Cardiac fibroblast (primary cell): Measurements from ENCODE around the gene CST9L.

Experiments
- DNase-seq, 2 donors: peaks; one replicate each; pipeline versions ENCODE4 v3.0.0 to v3.0.0-alpha.2; 2010; ENCODE audit warnings: low read depth in 2 of 2
- H3K4me3 ChIP-seq, 2 donors: replicated peaks in 1 of 2; 1 replicate in 1 of 2; 2 replicates in 1 of 2; pipeline ENCODE4 v1.5.1; 2011; ENCODE audit warnings: low read depth in 2 of 2, low read length in 2 of 2, mild to moderate bottlenecking in 2 of 2, moderate library complexity in 1 of 2
- TF ChIP-seq, protein P1 (sequence below): IDR thresholded peaks from one replicate; pipeline ENCODE4 v1.5.1; 2011; ENCODE audit warnings: low read depth, mild to moderate bottlenecking, low read length, inconsistent platforms

The CST9L gene

DNA sequence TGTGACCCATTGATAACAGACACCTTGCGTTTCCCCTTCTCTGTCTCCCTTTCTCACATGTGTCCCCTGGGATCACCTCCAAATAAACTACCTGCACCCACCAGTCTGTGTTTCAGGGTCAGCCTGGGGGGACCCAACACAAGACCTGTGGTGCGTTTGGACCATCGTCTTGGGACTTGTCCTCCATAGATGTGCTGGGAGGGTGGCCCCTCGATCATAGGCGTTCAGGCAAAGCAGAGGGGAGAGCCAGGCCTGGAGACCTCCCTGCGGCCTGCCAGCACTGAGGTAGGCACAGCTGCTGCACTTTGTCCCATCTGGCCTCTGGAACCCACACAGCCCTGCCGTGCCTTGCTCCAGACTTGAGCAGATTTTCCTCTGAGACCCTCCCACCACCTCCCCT lies 19.3 kb upstream of the CST9L start:
- no peak overlapping the region for H3K4me3 ChIP-seq
- DNase-seq = no peak
- TF ChIP-seq, protein P1, sequence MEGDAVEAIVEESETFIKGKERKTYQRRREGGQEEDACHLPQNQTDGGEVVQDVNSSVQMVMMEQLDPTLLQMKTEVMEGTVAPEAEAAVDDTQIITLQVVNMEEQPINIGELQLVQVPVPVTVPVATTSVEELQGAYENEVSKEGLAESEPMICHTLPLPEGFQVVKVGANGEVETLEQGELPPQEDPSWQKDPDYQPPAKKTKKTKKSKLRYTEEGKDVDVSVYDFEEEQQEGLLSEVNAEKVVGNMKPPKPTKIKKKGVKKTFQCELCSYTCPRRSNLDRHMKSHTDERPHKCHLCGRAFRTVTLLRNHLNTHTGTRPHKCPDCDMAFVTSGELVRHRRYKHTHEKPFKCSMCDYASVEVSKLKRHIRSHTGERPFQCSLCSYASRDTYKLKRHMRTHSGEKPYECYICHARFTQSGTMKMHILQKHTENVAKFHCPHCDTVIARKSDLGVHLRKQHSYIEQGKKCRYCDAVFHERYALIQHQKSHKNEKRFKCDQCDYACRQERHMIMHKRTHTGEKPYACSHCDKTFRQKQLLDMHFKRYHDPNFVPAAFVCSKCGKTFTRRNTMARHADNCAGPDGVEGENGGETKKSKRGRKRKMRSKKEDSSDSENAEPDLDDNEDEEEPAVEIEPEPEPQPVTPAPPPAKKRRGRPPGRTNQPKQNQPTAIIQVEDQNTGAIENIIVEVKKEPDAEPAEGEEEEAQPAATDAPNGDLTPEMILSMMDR = no peak

DNA sequence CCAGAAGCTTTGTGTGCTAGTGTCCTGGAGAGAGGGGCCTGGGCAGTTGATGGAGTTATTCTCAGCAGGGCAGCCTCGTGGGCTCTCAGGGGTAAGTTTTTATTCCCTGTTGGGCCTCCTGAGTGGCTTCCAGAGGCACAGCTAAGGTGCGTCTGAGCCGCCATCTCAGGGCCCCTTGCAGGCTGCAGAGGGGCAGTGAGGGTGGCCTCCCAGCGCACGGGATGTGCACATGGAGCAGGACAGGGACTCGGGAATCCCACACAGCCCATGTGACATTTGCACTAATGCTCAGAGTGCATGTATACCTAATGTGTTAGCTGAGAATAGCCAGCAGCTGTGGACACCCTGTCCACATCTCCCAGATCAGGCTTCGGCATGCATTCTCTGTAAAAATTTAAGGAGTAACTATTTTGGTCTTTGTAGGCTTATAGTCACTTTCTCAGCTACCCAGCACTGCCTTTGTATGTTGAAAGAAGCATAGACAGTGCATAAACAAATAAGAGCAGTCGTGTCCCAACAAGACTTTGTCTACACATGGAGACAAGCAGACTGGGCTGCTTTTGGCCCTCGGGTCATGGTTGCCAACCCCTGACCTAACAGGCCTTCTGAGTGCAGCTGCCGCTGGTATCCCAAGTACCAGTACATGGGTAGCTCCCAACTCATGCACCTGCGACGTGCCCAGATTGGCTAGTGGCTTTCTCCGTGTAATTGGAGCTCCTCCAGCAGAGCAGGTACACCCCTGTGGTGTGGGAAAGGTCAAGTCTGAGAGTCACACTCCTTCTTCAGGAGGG lies 18.6 kb upstream of the CST9L start:
- DNase-seq = no peak
- TF ChIP-seq, protein P1 = no peak
- no peak overlapping the region for H3K4me3 ChIP-seq

DNA sequence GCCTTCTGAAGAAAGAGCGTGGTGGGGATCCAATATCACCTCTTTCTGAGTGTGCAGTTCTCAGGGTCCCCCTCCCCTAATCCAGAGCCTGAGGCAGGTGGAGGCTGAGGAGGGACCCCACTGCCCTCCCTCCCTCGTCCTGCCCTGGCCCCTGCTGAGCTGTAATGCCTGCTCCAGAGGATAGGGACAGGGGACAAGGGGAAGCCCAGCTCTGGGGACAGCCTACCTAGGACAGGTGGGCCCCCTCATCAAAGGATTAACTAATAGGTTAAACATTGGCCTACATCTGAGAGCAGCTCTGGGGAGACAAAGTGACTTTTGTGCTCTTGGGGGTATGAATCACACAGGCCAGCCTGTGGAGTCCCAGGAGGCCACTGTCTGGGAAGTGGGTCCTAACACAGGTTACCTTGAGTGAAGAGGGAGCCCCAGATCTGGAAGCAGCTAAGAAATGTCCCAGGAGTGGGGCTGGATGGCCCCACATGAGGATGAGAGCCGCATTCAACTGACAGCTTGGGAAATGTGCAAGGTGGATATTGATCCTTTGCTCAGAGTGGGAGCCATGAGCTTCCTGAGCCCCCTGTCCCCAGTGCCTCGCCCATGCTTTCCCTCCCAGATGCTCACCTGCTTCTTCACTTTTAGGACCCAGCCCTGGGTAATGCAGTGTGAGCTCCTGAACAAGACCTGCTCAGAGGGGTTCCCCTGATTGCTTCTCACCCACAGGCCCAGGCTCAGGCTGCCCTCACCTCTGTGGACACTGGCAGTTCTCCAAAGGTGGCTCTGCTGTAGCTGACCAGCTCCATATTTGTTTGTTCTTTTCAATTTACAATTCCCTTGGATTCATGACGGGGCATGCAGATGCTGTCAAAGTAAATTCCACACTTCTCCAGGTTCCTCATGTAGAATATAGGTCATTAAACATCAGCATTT lies 17.8 kb upstream of the CST9L start:
- H3K4me3 ChIP-seq = no peak overlapping the region
- TF ChIP-seq, protein P1 = no peak
- no peak for DNase-seq

DNA sequence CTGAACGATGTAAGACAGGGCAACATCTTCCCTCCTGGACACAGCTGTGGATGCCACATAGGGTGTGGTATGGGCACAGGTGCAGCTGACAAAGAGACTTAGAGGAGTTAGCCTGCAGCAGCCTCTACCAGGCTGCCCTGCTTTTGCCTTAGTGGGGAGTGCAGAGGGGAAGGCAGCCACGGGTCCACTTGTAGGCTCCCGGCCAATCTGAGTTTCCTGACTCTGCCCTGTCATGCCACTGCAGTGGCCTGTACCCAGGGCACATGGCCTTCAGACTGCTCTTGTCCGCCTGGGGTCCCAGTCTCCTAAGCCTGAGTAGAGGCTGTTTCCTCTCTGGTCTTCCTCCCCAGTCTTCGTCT lies 17.1 kb upstream of the CST9L start:
- H3K4me3 ChIP-seq = no peak overlapping the region
- TF ChIP-seq, protein P1 = no peak
- DNase-seq = no peak

DNA sequence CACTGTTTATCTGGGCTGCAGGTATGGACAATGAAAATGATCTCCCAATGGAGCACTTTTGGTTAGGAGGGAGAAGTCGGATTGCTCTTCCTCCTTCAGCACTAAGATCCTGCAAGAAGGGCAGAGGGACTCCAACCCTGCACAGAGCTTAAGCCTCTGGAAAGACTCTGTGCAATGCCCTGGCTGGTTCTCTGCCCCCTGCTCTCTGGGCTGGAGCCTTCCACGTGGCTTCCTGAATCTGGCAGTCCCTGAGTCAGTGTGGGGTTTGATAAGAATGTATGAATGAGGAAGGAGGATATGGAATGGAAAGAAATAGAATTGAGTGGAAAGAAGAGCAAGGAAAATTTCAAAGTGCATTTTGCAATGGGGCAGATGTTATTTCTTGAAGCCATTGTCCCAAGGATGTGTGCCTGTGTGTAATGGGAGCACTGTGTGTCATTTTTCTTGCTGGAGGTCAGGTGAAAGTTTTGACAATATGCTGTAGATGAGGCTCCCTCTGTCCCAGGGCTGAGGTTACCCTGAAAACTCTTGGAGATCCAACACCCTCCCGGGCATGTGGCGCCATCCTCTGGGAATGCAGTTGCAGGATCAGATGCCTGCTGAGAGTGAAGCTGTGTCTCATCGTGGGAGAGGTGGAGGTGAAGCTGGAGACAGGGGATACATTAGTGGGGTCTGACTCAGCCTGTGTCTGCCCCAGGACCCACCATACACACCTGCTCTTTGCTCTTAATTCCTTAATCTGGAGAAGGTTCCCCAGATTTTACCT lies 16.3 kb upstream of the CST9L start:
- no peak overlapping the region for H3K4me3 ChIP-seq
- DNase-seq = no peak
- TF ChIP-seq, protein P1 = no peak

DNA sequence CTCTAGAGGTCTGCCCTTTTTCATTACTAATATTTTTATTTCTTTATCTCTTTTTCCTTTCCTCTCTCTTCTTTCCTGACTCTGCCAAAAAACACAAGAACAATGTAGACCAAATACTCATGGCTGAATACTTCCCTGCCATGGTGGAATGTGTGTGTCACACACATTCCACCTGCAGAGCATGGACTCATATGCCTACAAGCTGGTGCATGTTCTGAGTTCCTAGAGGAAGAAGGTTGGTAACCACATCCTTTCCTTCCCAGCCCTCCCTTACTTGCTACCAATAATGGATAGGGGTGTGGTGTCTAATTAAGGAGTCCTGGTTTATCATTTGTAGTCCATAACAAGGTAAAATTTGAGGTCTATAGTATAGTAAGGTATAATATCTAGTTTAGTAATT lies 15.2 kb upstream of the CST9L start:
- DNase-seq = no peak
- TF ChIP-seq, protein P1 = no peak
- no peak overlapping the region for H3K4me3 ChIP-seq
